ENCODE measurements around the gene WNT4. TPM values are rescaled to one million over a fixed set of nuclear protein-coding genes. Genes with fewer than 3 reads are reported as not detected.

Gene WNT4
- total and polyA plus RNA-seq, 2 of the 8 experiments (the other 6 are each of a cell fraction or from before 2014, with no cell fraction given) = 1.3 to 6.6 TPM

- H3K27ac ChIP-seq (ENCODE audit: low read depth, low read length) = no peak overlapping the region
- no peaks in the 10 kb centered on the region for H3K27me3 ChIP-seq (replicated peaks in 1 of 4; ENCODE audit: control insufficient read depth in 3 of 4, extremely low read depth in 1 of 4, insufficient read depth in 3 of 4, low read length in 3 of 4)
- no peak overlapping the region for H3K4ac ChIP-seq (replicated peaks; ENCODE audit: insufficient read length, low read depth, low read length)
- H2AFZ ChIP-seq (ENCODE audit: low read length) = no peak overlapping the region
- H3K14ac ChIP-seq (ENCODE audit: insufficient read length) = no peak overlapping the region
- H4K5ac ChIP-seq (ENCODE audit: insufficient read length, low read depth, low read length) = no peak overlapping the region
- no peak overlapping the region for H3K18ac ChIP-seq (ENCODE audit: extremely low read depth, low read length)
- H2BK12ac ChIP-seq (ENCODE audit: low read depth, low read length) = no peak overlapping the region
- H2AK5ac ChIP-seq (ENCODE audit: low read depth, low read length) = no peak overlapping the region
- H3K4me1 ChIP-seq (replicated peaks in 1 of 4; ENCODE audit: control insufficient read depth in 3 of 4, insufficient read depth in 4 of 4, low read length in 3 of 4) = peaks cover 0 to 9% (median 6%) of the 10 kb centered on the region in 4 experiments; a peak in 6 of 7 replicates
- H3K36me3 ChIP-seq (ENCODE audit: control insufficient read depth in 2 of 4, insufficient read depth in 4 of 4, low read length in 3 of 4) = no peaks in the 10 kb centered on the region; a peak in 1 of 8 replicates
- WGBS, 2 experiments (ENCODE audit: extremely low coverage in 1 of 2, insufficient coverage in 1 of 2, insufficient read length in 1 of 2, insufficient replicate concordance in 2 of 2, low coverage in 1 of 2, low lambda C conversion rate in 2 of 2, missing lambda C conversion rate in 1 of 2) = 90% methylated on average over 3 of the region's 3 CpGs; no CpG with 5 or more reads in 1 of the 2 experiments
- peaks cover 0 to 2% of the 10 kb centered on the region in 2 experiments for H4K20me1 ChIP-seq (replicated peaks in 1 of 2; ENCODE audit: control insufficient read depth in 1 of 2, insufficient read depth in 2 of 2, low read length in 2 of 2)
- no peak overlapping the region for H2BK15ac ChIP-seq (ENCODE audit: low read length)
- H3K56ac ChIP-seq (replicated peaks; ENCODE audit: insufficient read length, low read depth, low read length) = no peak overlapping the region
- H2BK20ac ChIP-seq (ENCODE audit: low read length) = no peak overlapping the region
- H2BK120ac ChIP-seq (replicated peaks; ENCODE audit: low read depth, low read length) = no peak overlapping the region
- H3K4me2 ChIP-seq (ENCODE audit: insufficient read depth in 1 of 2, low read depth in 2 of 2, low read length in 2 of 2) = no peak overlapping the region
- H3K4me3 ChIP-seq (ENCODE audit: extremely low read depth in 1 of 4, insufficient read depth in 2 of 4, low read depth in 3 of 4, low read length in 4 of 4) = no peak overlapping the region
- POLR2A ChIA-PET (ENCODE audit: partially characterized antibody) = interaction anchor here (1.5 to 1.8 kb wide), 2 partner anchors 9 to 12 kb away, joined by 3 to 5 read pairs; no protein-coding TSS in a partner anchor
- no peaks in the 10 kb centered on the region for H3K9me3 ChIP-seq (ENCODE audit: insufficient read depth in 2 of 2, low read depth in 1 of 2, low read length in 1 of 2)
- H4K8ac ChIP-seq (ENCODE audit: extremely low read depth, insufficient read depth, low read length) = no peak overlapping the region
- no peak overlapping the region for H3K23ac ChIP-seq (ENCODE audit: insufficient read length)
- no peaks in the 10 kb centered on the region for H3K23me2 ChIP-seq (ENCODE audit: low read depth, low read length)
- no peak overlapping the region for H3K9ac ChIP-seq (replicated peaks in 1 of 4; ENCODE audit: extremely low read depth in 1 of 4, low read depth in 3 of 4, low read length in 3 of 4)
- no peak overlapping the region for H4K91ac ChIP-seq (replicated peaks; ENCODE audit: insufficient read length, low read length)
- no peaks in the 10 kb centered on the region for H3K79me2 ChIP-seq (ENCODE audit: control insufficient read depth in 1 of 2, insufficient read depth in 2 of 2, low read length in 2 of 2)
- no peak overlapping the region for H2BK5ac ChIP-seq (ENCODE audit: low read depth, low read length)
- no peaks in the 10 kb centered on the region for H3K79me1 ChIP-seq (ENCODE audit: low read depth, low read length)
- CTCF ChIA-PET (ENCODE audit: partially characterized antibody) = interaction anchor here (1.0 to 2.8 kb wide), 6 partner anchors 14 to 288 kb away, joined by 3 to 8 read pairs (median 4); no protein-coding TSS in a partner anchor
- FAIRE-seq (no peak), DNase-seq (ENCODE audit: low read depth in 1 of 2, low spot score in 2 of 2) (no peak)
- TF ChIP-seq CREB1 (IDR thresholded peaks at IDR 0.05) = no peak
- TF ChIP-seq SIX5 (IDR thresholded peaks at IDR 0.05; ENCODE audit: low read depth, low read length) = no peak
- no peak for TF ChIP-seq USF2 (IDR thresholded peaks at IDR 0.05; ENCODE audit: low read length)
- no peak for TF ChIP-seq ATF2 (IDR thresholded peaks at IDR 0.05; ENCODE audit: low read length)
- no peak for TF ChIP-seq CHD2 (IDR thresholded peaks at IDR 0.05; ENCODE audit: low read length)
Measured at GRCh38 chr1:22127731-22128130, 15.2 kb downstream of the WNT4 start.
